ENCODE data around the gene LRRTM4.
A peak's percentile ranks its signal among the peaks of the same experiment; 100 is the strongest.

LRRTM4 gene

GRCh38 chr2:76977846-76978727, 544.1 kb downstream of the LRRTM4 start:
- no peak for DNase-seq

DNA sequence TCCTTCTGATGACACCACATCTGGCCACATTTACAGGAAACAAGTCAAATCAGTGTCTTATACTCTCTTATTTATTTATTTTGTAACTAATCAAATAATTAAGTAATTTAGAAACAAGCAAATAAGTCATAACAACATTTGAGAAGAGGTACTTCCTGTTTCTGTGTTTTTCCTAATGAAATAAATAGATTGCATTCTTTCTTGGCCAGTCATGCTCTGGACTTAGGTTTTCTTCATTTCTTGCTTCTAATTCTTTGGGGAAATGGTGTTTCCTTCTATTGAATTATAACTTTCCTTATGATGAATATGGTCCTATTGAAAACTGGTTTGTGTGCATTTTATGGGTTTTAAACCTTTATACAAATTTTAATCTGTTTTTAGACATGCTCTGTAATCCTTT, 546.4 kb downstream of the LRRTM4 start:
- no peak for DNase-seq

DNA sequence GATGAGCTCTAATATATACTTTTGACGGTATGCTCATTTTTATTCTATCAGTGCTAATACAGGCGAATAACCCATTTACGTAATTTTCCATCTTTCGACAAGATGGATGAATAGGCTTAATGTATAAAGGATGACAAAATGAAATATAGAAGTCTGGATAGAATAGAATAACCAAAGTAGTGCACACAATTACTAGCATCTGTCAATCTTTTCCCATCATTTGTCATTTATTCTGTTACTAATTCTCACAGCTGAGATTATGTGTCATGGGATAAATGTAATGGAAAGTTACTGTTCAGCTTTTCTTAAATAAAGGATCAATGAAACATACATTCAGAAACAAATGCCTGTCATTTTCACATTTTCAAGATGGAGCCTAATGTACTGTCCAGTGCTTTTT, 548.6 kb downstream of the LRRTM4 start:
- no peak for DNase-seq

DNA sequence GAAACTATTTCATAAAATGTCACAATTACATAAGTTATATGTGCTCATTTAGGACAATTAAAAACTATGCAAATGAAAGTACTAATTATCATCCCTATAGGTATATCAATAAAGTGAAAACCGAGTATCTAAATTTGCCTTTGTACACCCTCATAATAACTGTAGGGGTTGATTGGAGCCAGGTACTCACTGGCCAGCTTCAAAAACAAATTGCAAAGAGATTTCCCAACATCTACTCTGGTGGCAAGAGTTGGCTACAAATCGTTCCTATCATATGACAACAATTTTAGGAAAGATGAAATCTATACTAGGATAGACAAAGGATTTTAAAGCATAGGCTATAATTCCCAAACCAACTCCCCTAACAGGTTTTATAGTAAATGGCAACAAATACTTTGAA, 556.4 kb downstream of the LRRTM4 start:
- no peak for DNase-seq

- DNase-seq = no peak
These were observed 563.4 kb downstream of the LRRTM4 start for GRCh38 chr2:76958749-76959148.

DNA sequence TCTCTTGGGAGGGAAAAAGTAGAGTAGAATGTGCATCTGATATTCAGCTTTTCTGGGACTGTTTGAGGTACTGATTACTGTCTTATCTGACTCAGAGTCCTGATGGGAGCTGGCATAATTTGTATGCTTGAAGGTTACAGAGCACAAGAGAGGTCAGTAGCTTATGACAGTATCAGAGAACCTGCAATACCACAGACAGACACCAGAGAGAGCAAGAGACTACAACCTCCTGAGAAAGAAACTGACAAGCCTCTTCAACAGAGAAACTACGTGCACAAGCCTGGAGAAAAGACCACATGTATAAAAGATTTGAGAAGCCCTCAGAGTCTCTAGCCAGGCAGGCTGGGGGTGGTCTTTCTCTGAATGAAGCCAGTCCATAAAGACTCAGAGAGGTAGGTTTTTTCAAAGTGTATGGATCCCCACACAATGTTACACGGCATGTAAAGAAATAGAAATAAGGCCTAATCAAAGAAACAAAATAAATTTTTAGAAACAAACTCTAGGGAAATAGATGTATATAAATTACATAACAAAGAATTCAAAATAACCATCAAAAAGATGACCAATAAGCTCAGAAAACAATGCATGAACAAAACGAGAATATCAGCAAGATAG, 568.3 kb downstream of the LRRTM4 start:
- DNase-seq = peak; percentile 37

GRCh38 chr2:76946631-76947145, 575.5 kb downstream of the LRRTM4 start:
- DNase-seq = no peak

DNA sequence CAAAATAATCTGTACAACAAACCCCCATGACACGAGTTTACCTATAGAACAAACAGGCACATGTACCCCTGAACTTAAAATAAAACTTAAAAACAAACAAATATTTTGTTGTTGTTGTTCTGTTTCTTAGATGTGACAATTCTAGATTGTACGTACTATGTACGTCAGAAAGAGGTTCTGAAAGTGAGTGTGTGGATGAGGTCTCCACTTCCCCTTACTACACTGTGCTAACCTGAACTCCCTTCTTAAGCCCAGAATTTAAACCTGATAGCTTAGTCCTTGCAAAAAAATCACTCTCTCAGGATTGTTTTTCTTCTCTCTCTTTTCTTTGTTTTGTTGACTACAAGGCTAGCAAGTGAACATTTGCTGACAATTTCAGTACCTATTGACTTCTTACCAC, 581.6 kb downstream of the LRRTM4 start:
- no peak for DNase-seq

DNA sequence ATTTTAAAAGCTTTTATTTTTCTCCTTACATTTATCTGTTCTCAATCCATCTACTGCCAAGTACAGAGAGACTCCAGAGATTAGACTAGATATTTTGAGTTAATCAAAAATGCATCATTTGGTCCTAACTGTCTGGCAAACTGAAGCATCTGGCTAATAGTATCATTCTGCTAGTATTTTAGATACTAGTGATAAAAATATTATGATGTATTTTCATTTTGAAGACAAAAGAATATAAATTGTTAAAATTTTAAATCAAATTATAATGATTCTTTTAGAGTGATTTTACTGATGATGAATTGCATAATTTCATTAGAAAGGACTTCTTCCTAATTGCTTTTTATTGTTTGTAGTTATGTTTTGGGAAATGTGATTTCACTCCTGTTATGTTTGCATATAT, 584.0 kb downstream of the LRRTM4 start:
- DNase-seq = no peak

DNA sequence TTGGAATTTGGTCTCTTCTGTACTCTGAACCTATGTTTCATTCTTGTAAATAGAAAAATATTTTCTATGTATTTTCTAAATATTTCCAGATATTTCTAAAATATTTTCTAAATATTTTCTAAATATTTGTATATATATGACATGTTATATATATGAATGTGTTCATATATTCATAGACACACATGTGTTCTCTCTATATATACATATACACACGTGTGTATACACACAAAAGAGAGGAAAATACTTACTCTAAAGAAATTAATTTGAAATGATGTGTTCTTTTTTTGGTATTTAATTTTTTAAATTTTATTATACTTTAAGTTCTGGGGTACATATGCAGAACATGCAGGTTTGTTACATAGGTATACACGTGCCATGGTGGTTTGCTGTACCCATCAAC, 589.6 kb downstream of the LRRTM4 start:
- DNase-seq = no peak

GRCh38 chr2:76930056-76930744, 592.0 kb downstream of the LRRTM4 start:
- no peak for DNase-seq

- no peak for DNase-seq
These were observed 594.1 kb downstream of the LRRTM4 start for GRCh38 chr2:76928026-76928425.

DNA sequence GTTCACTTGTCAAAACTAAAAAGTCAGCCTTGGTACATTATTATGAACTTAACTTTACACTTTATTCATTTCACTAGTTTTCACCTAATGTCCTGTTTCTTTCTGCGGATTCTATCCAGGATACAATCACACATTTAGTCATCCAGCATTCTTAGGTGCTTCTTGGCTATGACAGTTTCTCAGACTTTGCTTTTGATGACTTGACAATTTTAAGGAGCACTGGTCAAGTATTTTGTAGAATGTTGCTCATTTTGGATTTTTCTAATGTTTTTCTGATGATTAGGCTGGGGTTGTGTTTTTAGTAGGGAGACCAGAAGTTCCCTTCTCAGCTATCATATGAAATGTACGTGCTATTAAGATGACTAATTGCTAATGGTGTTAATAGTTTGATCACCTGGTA, 601.2 kb downstream of the LRRTM4 start:
- no peak for DNase-seq

DNA sequence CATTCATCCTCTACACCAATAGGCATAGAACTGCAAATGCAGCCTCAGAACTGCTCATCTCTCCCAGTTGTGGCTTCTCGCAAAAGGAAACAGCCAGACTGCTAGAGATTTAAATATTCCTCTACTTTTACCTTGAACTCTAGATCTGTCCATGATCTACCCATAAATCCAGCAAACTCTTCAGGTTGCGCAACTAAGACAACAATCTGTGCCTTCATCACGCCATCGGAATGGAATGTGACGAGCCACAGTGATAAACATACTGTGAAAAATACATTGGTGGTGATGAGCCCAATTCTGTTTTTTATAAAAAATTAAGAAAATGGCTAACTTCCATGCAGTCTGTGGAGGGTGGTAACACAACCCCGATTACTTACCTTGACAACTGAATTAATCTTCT, 626.7 kb downstream of the LRRTM4 start:
- DNase-seq = no peak

GRCh38 chr2:76870581-76870980, 651.6 kb downstream of the LRRTM4 start:
- no peak for DNase-seq

DNA sequence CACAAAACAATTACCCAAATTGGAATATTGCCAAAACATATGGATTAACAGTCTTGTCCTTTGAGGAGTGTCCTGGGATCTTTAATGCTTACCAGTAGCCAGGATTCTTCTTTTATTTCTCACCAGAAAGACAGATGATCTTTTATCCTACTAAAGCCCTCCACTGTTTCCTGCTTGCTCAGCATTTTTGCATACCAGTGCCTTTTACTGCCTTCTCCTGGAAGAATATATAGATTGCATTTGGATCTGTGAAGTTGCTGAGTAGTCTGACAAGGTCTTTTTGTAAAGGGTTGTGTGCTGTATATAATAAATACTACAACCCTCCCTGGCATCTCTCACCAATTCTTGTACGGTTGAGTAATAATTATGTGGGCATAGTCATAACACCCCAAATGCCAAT, 652.2 kb downstream of the LRRTM4 start:
- no peak for DNase-seq

- no peak for DNase-seq
These were observed 654.3 kb downstream of the LRRTM4 start for GRCh38 chr2:76867854-76868253.

- no peak for DNase-seq
These were observed 655.7 kb downstream of the LRRTM4 start for GRCh38 chr2:76866464-76866863.

DNA sequence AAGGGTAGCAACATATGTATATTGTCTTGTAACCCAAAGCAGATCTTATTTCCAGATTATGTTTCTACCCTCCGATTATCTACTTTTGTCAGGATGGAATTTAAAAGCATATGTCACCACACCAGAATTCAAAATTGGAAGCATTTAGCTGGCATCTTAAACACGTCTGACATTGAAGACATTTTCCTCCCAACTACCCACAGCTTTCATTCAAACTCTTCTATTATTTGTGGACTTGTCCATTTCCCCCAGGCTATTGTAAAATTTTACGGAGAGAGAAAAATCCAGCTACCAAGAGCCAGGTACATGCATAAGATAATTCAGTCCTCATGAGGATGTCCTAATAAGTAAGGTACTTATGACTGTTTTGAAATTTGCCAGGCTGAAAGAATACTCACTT, 659.3 kb downstream of the LRRTM4 start:
- DNase-seq = no peak

- DNase-seq = no peak
These were observed 660.5 kb downstream of the LRRTM4 start for GRCh38 chr2:76861708-76862107.

DNA sequence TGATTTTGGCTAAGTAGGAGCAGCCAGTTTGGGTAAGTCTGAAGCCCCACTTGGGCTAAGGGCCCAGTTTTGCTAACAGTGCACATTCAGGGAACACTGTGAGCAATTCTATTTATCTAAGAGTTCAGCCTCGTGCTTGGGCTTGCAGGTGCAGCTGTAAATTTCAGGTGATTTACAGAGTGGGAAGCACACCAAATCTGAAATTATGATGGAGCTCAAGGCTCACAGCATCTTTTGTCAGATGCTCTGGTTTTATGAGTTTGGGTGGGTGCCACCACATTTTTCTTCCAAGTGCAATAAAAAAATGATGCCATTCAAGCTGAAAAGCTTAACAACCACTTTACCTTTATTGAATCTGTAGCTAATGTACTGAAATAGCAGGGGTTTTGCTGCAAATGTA, 671.2 kb downstream of the LRRTM4 start:
- DNase-seq = no peak

- DNase-seq = no peak
These were observed 673.1 kb downstream of the LRRTM4 start for GRCh38 chr2:76849086-76849485.

- DNase-seq = no peak
These were observed 682.4 kb downstream of the LRRTM4 start for GRCh38 chr2:76839826-76840225.

All from hematopoietic multipotent progenitor cell treated with erythropoietin and hydrocortisone succinate and interleukin-3 and kit ligand, for 8 days (in vitro differentiated cells).